B cell (primary cell): ENCODE data around the gene HSD11B2. TPM values are rescaled to one million over a fixed set of nuclear protein-coding genes. Genes with fewer than 3 reads are reported as not detected.

ENCODE experiments used
- ATAC-seq: fragments of 200-7000 bp; cut with Tn5 transposase; one replicate; pipeline ENCODE4 v1.10.0; 2021; ENCODE audit warnings: low read depth, mild to moderate bottlenecking, moderate number of reproducible peaks, moderate library complexity
- CTCF ChIA-PET: fragments of 350-600 bp; sonication (Branson Sonifier 250); formaldehyde crosslinking; loops from one replicate; lab custom pipeline; 2021; ENCODE audit warnings: antibody characterized with exemption, inconsistent platforms; lab: Charles Lee
- POLR2A ChIA-PET: fragments of 350-600 bp; sonication (Branson Sonifier 250); formaldehyde crosslinking; loops from one replicate; lab custom pipeline; 2021; ENCODE audit warnings: antibody characterized with exemption; lab: Charles Lee
- DNase-seq: peaks from one replicate; pipeline ENCODE4 v3.0.0; 2013
- H2AFZ ChIP-seq: 2 replicates; pipeline ENCODE4 v1.6.1; 2012; ENCODE audit warnings: mild to moderate bottlenecking, low read depth, low read length; ENCODE audit not compliant: insufficient read depth, poor library complexity, severe bottlenecking
- H3K27ac ChIP-seq, 2 donors: 1 replicate in 1 of 2; 2 replicates in 1 of 2; pipeline ENCODE4 v1.5.1; 2012 to 2013; ENCODE audit warnings: low read length in 2 of 2, mild to moderate bottlenecking in 2 of 2, moderate library complexity in 1 of 2
- H3K27me3 ChIP-seq, 4 experiments: fragments of 200-600 bp in 1 of 4; sonication (generic) in 1 of 4; replicated peaks in 1 of 4; 1 replicate in 2 of 4; 2 replicates in 2 of 4; pipeline versions ENCODE4 v1.6.1 to v1.7.0; 2013 to 2016; ENCODE audit warnings: low read length in 3 of 4, mild to moderate bottlenecking in 2 of 4, mixed read lengths in 1 of 4, moderate library complexity in 1 of 4; ENCODE audit not compliant: insufficient read depth in 4 of 4, control insufficient read depth in 3 of 4; ENCODE audit errors: control extremely low read depth in 1 of 4
- H3K36me3 ChIP-seq, 2 experiments: replicated peaks in 1 of 2; 1 replicate in 1 of 2; 2 replicates in 1 of 2; pipeline versions ENCODE4 v1.6.1 to v1.7.1; 2013; ENCODE audit warnings: low read length in 1 of 2; ENCODE audit not compliant: insufficient read depth in 2 of 2, control insufficient read depth in 1 of 2; ENCODE audit errors: control extremely low read depth in 1 of 2, extremely low read depth in 1 of 2
- H3K4me1 ChIP-seq, 2 donors: fragments of 200-600 bp in 1 of 2; sonication (generic) in 1 of 2; 1 replicate in 1 of 2; 2 replicates in 1 of 2; pipeline versions ENCODE4 v1.5.1 to v1.6.1; 2013 to 2017; ENCODE audit warnings: low read length in 2 of 2; ENCODE audit not compliant: control insufficient read depth in 2 of 2, insufficient read depth in 2 of 2
- H3K4me2 ChIP-seq: replicated peaks from 2 replicates; pipeline ENCODE3; 2012; ENCODE audit warnings: mild to moderate bottlenecking, low read depth, low read length; ENCODE audit not compliant: poor library complexity, severe bottlenecking
- H3K4me3 ChIP-seq, 5 experiments: fragments of 200-600 bp in 1 of 5; sonication (generic) in 1 of 5; 1 replicate in 3 of 5; 2 replicates in 2 of 5; pipeline versions ENCODE4 v1.5.1 to v1.7.0; 2011 to 2016; ENCODE audit warnings: low read length in 4 of 5, mild to moderate bottlenecking in 4 of 5, low read depth in 2 of 5, control low read depth in 1 of 5, moderate library complexity in 1 of 5; ENCODE audit not compliant: insufficient read depth in 1 of 5; ENCODE audit errors: control extremely low read depth in 1 of 5, extremely low read depth in 1 of 5
- H3K79me2 ChIP-seq: fragments of 200-600 bp; sonication (generic); one replicate; pipeline ENCODE4 v1.6.0; 2016; ENCODE audit warnings: low read length; ENCODE audit not compliant: control insufficient read depth, insufficient read depth
- H3K9ac ChIP-seq: fragments of 200-600 bp; sonication (generic); 2 replicates; pipeline ENCODE4 v1.6.1; 2017; ENCODE audit warnings: mild to moderate bottlenecking, low read length, moderate library complexity
- H3K9me3 ChIP-seq, 3 donors: one replicate each; pipeline versions ENCODE4 v1.6.1 to v1.7.1; 2013; ENCODE audit warnings: low read length in 2 of 3; ENCODE audit not compliant: control insufficient read depth in 2 of 3, insufficient read depth in 1 of 3; ENCODE audit errors: control extremely low read depth in 1 of 3
- H4K20me1 ChIP-seq: 2 replicates; pipeline ENCODE4 v1.6.0; 2012; ENCODE audit warnings: mild to moderate bottlenecking, low read length; ENCODE audit not compliant: insufficient read depth, control insufficient read depth, poor library complexity, severe bottlenecking
- H3K27ac Mint-ChIP-seq: one replicate; pipeline ENCODE4 v1.8.0; 2021; ENCODE audit warnings: mixed read lengths
- H3K27me3 Mint-ChIP-seq: one replicate; pipeline ENCODE4 v1.8.0; 2021; ENCODE audit warnings: mixed read lengths
- H3K4me1 Mint-ChIP-seq: one replicate; pipeline ENCODE4 v1.8.0; 2021; ENCODE audit warnings: mixed read lengths
- H3K4me3 Mint-ChIP-seq: one replicate; pipeline ENCODE4 v1.8.0; 2021; ENCODE audit warnings: mixed read lengths
- H3K9me3 Mint-ChIP-seq: one replicate; pipeline ENCODE4 v1.8.0; 2022; ENCODE audit warnings: mixed read lengths; ENCODE audit not compliant: insufficient read depth
- CTCF ChIP-seq: fragments of 200-600 bp; IDR thresholded peaks from one replicate; pipeline ENCODE4 v1.8.0; 2022; ENCODE audit warnings: antibody characterized with exemption, mild to moderate bottlenecking
- EZH2 ChIP-seq: IDR thresholded peaks from 2 replicates; pipeline ENCODE4 v1.6.1; 2012; ENCODE audit warnings: borderline replicate concordance, low read depth, mild to moderate bottlenecking, moderate library complexity, low read length; ENCODE audit not compliant: insufficient read depth, poor library complexity, severe bottlenecking
- WGBS: methylation state at CpG from one replicate; pipeline ENCODE4 v1.1.5; 2013; ENCODE audit warnings: missing lambda C conversion rate; ENCODE audit not compliant: insufficient coverage; 5-methylcytosine and 5-hydroxymethylcytosine counted together
- intact Hi-C: fragments of 100-400 bp; cut with micrococcal nuclease; formaldehyde crosslinking; loops from one replicate; pipeline ENCODE4 v1.10.0; 2022
- polyA plus RNA-seq: library from polyadenylated mRNA; depleted of rRNA; stranded (reverse); fragments of >200 nt; gene quantifications from 2 replicates; pipeline ENCODE4 v1.2.3, GENCODE V29; 2012
- total RNA-seq, 2 donors: library from RNA; stranded (reverse); fragments of 120-200 nt in 1 of 2; gene quantifications; 1 replicate in 1 of 2; 2 replicates in 1 of 2; pipeline versions ENCODE4 v1.2.3 to v1.2.4, GENCODE V29; 2013 to 2022

HSD11B2 gene
- total and polyA plus RNA-seq, 2 donors (not counting 1 experiment from before 2014, with no cell fraction given), result 0.09 TPM; not detected in 1

- intact Hi-C loops, result no loop called here
- TF ChIP-seq CTCF (no peak), EZH2 (no peak)
- POLR2A ChIA-PET, result no interaction called here
- ATAC-seq (no peak), DNase-seq (no peak)
- H3K4me1 Mint-ChIP-seq, result no peaks in the 10 kb centered on the region
- no peaks in the 10 kb centered on the region for H3K4me1 ChIP-seq
- no peak overlapping the region for H3K27ac ChIP-seq
- no peak overlapping the region for H3K4me3 Mint-ChIP-seq
- no peak overlapping the region for H3K4me2 ChIP-seq
- no peaks in the 10 kb centered on the region for H4K20me1 ChIP-seq
- no peaks in the 10 kb centered on the region for H3K27me3 ChIP-seq
- CTCF ChIA-PET, result interaction anchor here (1.1 to 1.2 kb wide), 2 partner anchors 9 to 13 kb away, joined by 3 read pairs; no protein-coding TSS in a partner anchor
- H2AFZ ChIP-seq, result no peak overlapping the region
- H3K9ac ChIP-seq, result no peak overlapping the region
- no peaks in the 10 kb centered on the region for H3K9me3 ChIP-seq
- H3K27me3 Mint-ChIP-seq, result peaks cover 1% of the 10 kb centered on the region
- H3K79me2 ChIP-seq, result no peaks in the 10 kb centered on the region
- no peak overlapping the region for H3K4me3 ChIP-seq
- no peaks in the 10 kb centered on the region for H3K36me3 ChIP-seq
- no peak overlapping the region for H3K27ac Mint-ChIP-seq
- 100% methylated on average over 4 of the region's 7 CpGs for WGBS
- H3K9me3 Mint-ChIP-seq, result no peaks in the 10 kb centered on the region
Observed at GRCh38 chr16:67407176-67407787, 23.6 kb upstream of the HSD11B2 start.

- ATAC-seq (no peak), DNase-seq (no peak)
- Histone ChIP-seq H3K4me1 (no peaks in the 10 kb centered on the region), H4K20me1 (no peaks in the 10 kb centered on the region), H3K27me3 (no peaks in the 10 kb centered on the region), H2AFZ (no peak overlapping the region), H3K27ac (no peak overlapping the region), H3K9ac (no peak overlapping the region), H3K4me2 (no peak overlapping the region), H3K4me3 (no peak overlapping the region), H3K36me3 (no peaks in the 10 kb centered on the region), H3K9me3 (no peaks in the 10 kb centered on the region), H3K79me2 (no peaks in the 10 kb centered on the region)
- Mint-ChIP-seq H3K4me1 (no peaks in the 10 kb centered on the region), H3K9me3 (no peaks in the 10 kb centered on the region), H3K4me3 (no peak overlapping the region), H3K27ac (no peak overlapping the region), H3K27me3 (no peaks in the 10 kb centered on the region)
- TF ChIP-seq CTCF, result no peak
- no peak for TF ChIP-seq EZH2
- intact Hi-C loops, result no loop called here
- 94% methylated on average over 5 of the region's 6 CpGs for WGBS
- POLR2A ChIA-PET, result no interaction called here
- CTCF ChIA-PET, result interaction anchor here (1.0 to 1.2 kb wide), 3 partner anchors 8 to 12 kb away, joined by 3 to 7 read pairs (median 3); no protein-coding TSS in a partner anchor
Observed at GRCh38 chr16:67407788-67408452, 23.0 kb upstream of the HSD11B2 start.
